ENCODE measurements around the gene PGLYRP1.

The PGLYRP1 gene

GRCh38 chr19:45971260-45971902 lies 51.5 kb downstream of the PGLYRP1 start:
- in situ Hi-C loops (cut with MboI; ENCODE audit: low sequenced_read_pairs): no loop called here

- in situ Hi-C loops (cut with MboI; ENCODE audit: low sequenced_read_pairs): no loop called here
Observed at GRCh38 chr19:45969676-45970075, 53.2 kb downstream of the PGLYRP1 start.

Data from HL-60/S4 (cell line).